ENCODE data around the gene OAF. TPM values are rescaled to one million over a fixed set of nuclear protein-coding genes. Genes with fewer than 3 reads are reported as not detected.
"Not testable (repeated sequence)": the region's sequence is repeated elsewhere in the genome, so short reads cannot be mapped to it uniquely, and the experiment has no call there.

The OAF gene
- total RNA-seq, 3 donors from 2014 or later: 5.0 to 5.8 (median 5.3) TPM

DNA sequence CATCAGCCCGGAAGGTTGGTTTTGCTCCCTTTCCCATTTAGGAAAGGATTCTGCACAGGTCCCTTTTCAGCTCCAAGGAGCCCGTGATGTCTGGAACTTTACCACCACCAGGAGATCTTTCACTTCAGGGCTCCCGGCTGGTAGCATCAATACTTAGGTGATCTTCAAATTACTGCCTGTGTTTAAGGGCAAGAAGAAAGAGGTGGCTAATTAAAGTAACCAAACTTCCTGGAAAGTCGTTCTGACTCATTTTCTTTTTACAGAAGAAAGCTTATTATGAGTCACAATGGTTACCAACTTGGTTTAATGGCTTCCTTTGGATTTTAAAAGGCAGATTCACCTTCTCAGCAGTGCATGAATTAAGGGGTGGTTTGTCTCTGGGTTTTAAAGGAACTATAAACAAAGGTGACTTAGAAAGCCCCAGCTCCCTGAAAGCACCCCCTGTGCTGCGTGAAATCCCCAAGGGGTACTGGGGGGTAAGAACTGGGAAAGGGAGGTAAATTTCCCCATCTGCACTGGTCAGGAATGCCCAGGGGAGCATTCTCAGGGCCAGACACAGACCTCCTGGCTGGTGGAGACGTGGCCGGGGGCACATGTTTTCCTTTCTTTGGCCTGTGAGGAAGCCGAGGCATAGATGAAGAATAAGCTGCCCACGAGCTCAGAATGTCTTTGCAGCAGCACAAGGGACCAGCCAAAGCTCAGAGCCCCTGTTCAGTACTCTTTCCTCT lies 37.9 kb downstream of the OAF start:
- H3K4me3 Mint-ChIP-seq: no peak overlapping the region
- H3K27me3 Mint-ChIP-seq (ENCODE audit: low read depth): peaks cover 45% of the 10 kb centered on the region

DNA sequence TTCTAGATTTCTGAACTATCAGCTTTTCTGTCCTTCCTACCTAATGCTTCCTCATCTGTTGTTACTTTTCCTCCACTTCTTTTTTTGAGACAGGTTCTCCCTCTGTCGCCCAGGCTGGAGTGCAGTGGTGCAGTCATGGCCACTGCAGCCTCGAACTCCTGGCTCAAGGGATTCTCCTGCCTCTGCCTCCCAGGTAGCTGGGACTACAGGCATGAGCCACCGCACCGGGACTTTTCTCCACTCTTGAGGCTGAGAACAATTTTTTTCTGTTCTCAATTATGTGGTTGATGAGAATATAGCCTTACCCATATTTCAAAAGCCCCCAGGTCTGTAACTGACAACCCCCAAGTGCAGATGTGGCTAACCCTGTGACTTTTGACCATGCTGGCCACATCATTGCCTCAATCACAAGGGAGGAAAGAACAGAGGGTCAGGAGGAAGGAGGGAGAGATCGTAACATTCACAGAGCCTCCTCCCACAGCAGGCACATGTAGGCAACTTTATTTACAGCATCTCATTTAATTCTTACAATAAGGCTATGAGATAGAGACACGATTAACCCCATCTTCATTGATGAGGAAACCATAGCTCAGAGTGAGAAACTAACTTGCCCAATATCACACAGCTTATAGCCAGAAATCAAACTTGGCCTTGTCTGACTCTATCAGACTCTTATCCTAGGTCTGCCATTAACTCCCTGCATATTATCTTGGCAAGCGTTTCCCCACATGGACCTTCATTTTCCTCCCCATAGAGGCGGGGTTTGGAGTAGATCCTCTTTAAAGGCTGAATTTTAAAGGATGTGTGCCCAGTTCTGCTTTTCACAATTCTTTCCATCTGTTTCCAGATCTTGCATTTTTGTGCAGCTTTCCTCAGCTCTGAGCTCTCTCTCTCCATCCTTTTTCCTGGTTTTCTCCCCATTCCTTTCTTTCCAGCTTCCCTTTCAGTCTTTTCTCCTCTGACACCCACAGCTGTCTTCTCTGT lies 38.7 kb downstream of the OAF start:
- ATAC-seq: no peak
- Mint-ChIP-seq H3K27me3 (ENCODE audit: low read depth) (peaks cover 47% of the 10 kb centered on the region), H3K36me3 (ENCODE audit: insufficient read depth) (no peaks in the 10 kb centered on the region), H3K4me3 (no peak overlapping the region), H3K4me1 (ENCODE audit: low read depth) (peaks cover 17% of the 10 kb centered on the region), H3K9me3 (no peaks in the 10 kb centered on the region)
- DNase-seq: no peak

More for the DNA sequence above, 37.9 kb downstream of the OAF start:
- no peaks in the 10 kb centered on the region for H3K36me3 Mint-ChIP-seq (ENCODE audit: insufficient read depth)
- H3K4me1 Mint-ChIP-seq (ENCODE audit: low read depth): peaks cover 17% of the 10 kb centered on the region
- H3K9me3 Mint-ChIP-seq: no peaks in the 10 kb centered on the region
- DNase-seq (no peak), ATAC-seq (peak; percentile 88)

DNA sequence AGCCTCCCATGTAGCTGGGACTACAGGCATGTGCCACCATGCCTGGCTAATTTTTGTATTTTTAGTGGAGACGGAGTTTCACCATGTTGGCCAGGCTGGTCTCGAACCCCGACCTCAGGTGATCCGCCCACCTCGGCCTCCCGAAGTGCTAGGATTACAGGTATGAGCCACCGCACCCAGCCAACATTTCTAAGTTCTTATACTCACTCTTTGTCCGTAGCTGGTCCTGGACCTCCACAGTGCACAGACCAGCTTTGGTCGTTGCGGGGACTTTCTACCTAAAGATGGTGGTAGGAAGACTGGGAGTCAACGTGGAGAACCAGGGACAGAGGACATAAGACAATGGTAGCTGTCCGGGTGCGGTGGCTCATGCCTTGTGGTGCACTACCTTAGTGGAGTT lies 42.5 kb downstream of the OAF start:
- not testable (repeated sequence) for H3K9me3 Mint-ChIP-seq; H3K36me3 Mint-ChIP-seq (ENCODE audit: insufficient read depth); H3K4me3 Mint-ChIP-seq; ATAC-seq; DNase-seq; H3K4me1 Mint-ChIP-seq (ENCODE audit: low read depth)
- peaks cover 62% of the 10 kb centered on the region for H3K27me3 Mint-ChIP-seq (ENCODE audit: low read depth)

- no peak overlapping the region for H3K4me3 Mint-ChIP-seq
- no peak for ATAC-seq
- H3K9me3 Mint-ChIP-seq: no peaks in the 10 kb centered on the region
These were observed 44.1 kb downstream of the OAF start for GRCh38 chr11:120254788-120255518.

DNA sequence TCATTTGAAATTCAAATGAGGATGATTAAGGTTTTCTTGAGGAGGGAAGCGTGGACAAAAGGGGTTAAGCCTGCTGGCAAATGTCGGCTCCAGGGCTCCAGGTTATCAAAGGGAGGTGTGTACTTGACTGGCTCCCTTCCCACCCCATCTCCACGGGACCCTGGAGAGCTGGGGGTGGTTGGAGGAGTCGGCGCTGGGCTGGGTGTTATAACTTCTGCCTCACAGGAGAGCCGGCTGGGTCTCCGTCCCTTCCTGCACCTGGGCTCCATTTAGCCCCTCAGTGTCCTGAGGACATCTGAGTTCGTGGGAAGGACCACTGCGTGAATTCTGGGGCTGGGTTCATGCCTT lies 44.7 kb downstream of the OAF start:
- no peaks in the 10 kb centered on the region for H3K36me3 Mint-ChIP-seq (ENCODE audit: insufficient read depth)

More at GRCh38 chr11:120254788-120255518, 44.1 kb downstream of the OAF start:
- Mint-ChIP-seq H3K4me1 (ENCODE audit: low read depth) (no peaks in the 10 kb centered on the region), H3K27me3 (ENCODE audit: low read depth) (peaks cover 64% of the 10 kb centered on the region), H3K36me3 (ENCODE audit: insufficient read depth) (no peaks in the 10 kb centered on the region)
- no peak for DNase-seq

DNA sequence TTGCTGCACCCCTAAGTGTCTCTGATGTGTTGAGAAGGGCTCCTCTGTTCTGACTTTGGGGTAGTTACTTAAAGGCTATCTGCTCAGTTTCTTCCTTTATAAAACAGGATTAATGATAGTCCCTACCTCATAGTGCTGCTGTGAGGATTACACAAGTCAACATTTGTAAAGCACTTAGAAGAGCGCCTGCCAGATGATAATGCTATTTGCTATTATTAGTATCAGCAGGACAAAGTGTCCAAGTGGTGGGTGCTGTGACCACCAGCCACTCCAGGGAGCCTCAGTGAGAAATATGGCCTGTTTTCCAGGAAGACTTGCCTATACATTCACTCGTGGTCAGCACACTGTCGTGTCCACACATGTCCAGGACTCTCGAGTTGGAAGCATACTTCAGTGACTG lies 45.3 kb downstream of the OAF start:
- H3K4me1 Mint-ChIP-seq (ENCODE audit: low read depth): no peaks in the 10 kb centered on the region
- no peaks in the 10 kb centered on the region for H3K9me3 Mint-ChIP-seq
- ATAC-seq (no peak), DNase-seq (no peak)
- peaks cover 65% of the 10 kb centered on the region for H3K27me3 Mint-ChIP-seq (ENCODE audit: low read depth)
- no peaks in the 10 kb centered on the region for H3K36me3 Mint-ChIP-seq (ENCODE audit: insufficient read depth)
- no peak overlapping the region for H3K4me3 Mint-ChIP-seq

More for the DNA sequence above, 44.7 kb downstream of the OAF start:
- ATAC-seq (no peak), DNase-seq (no peak)
- Mint-ChIP-seq H3K9me3 (no peaks in the 10 kb centered on the region), H3K4me1 (ENCODE audit: low read depth) (no peaks in the 10 kb centered on the region), H3K27me3 (ENCODE audit: low read depth) (peaks cover 64% of the 10 kb centered on the region), H3K4me3 (no peak overlapping the region)

GRCh38 chr11:120256779-120257178 lies 45.9 kb downstream of the OAF start:
- Mint-ChIP-seq H3K36me3 (ENCODE audit: insufficient read depth) (no peaks in the 10 kb centered on the region), H3K4me3 (no peak overlapping the region), H3K27me3 (ENCODE audit: low read depth) (peaks cover 62% of the 10 kb centered on the region), H3K4me1 (ENCODE audit: low read depth) (no peaks in the 10 kb centered on the region), H3K9me3 (no peaks in the 10 kb centered on the region)
- DNase-seq (no peak), ATAC-seq (no peak)

DNA sequence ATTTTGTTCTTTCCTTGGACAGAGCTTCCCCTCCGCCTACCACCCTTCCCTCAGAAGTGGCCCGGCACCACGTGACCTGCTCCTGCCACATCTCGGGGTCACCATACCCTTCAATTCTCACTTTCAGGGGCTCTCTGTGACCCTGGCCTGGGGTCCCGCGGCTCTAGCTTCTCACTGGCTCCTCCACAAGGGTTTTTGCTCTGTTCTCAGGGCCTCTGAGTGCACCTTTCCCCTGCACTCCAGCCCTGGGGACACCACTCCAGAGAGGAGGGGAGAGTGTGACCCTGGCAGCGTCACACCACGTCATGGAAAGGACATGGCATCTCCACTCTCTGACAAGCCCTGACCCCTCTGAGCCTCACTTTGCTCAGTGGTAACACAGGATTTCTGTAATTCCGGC lies 46.5 kb downstream of the OAF start:
- Mint-ChIP-seq H3K27me3 (ENCODE audit: low read depth) (peaks cover 62% of the 10 kb centered on the region), H3K4me1 (ENCODE audit: low read depth) (no peaks in the 10 kb centered on the region), H3K4me3 (no peak overlapping the region), H3K9me3 (no peaks in the 10 kb centered on the region), H3K36me3 (ENCODE audit: insufficient read depth) (no peaks in the 10 kb centered on the region)
- no peak for ATAC-seq
- DNase-seq: no peak

DNA sequence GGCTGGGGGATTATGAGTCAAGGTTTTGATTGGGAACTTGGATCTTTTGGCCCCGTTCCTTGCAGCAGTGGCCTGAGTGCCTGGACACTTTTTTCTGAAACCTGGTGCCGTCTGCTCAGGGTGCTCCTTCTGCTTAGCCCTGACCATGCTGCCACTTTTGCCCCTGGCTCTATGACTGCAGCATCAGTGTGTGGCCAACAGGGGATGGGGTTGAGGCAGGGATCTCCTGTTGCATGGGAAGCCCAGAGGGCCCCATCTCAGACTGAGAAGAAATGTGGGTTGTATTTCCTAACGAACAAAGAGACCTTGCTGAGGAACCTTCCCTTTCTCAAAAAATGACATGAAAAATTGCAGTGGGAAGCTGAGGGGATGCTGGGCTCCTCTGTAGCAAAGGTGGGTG lies 47.8 kb downstream of the OAF start:
- Mint-ChIP-seq H3K9me3 (no peaks in the 10 kb centered on the region), H3K4me3 (no peak overlapping the region), H3K27me3 (ENCODE audit: low read depth) (peaks cover 60% of the 10 kb centered on the region), H3K36me3 (ENCODE audit: insufficient read depth) (no peaks in the 10 kb centered on the region), H3K4me1 (ENCODE audit: low read depth) (no peaks in the 10 kb centered on the region)
- ATAC-seq (no peak), DNase-seq (no peak)

GRCh38 chr11:120259241-120259640 lies 48.4 kb downstream of the OAF start:
- Mint-ChIP-seq H3K4me3 (no peak overlapping the region), H3K9me3 (no peaks in the 10 kb centered on the region), H3K27me3 (ENCODE audit: low read depth) (peaks cover 55% of the 10 kb centered on the region), H3K36me3 (ENCODE audit: insufficient read depth) (no peaks in the 10 kb centered on the region), H3K4me1 (ENCODE audit: low read depth) (no peaks in the 10 kb centered on the region)
- no peak for ATAC-seq
- DNase-seq: no peak

DNA sequence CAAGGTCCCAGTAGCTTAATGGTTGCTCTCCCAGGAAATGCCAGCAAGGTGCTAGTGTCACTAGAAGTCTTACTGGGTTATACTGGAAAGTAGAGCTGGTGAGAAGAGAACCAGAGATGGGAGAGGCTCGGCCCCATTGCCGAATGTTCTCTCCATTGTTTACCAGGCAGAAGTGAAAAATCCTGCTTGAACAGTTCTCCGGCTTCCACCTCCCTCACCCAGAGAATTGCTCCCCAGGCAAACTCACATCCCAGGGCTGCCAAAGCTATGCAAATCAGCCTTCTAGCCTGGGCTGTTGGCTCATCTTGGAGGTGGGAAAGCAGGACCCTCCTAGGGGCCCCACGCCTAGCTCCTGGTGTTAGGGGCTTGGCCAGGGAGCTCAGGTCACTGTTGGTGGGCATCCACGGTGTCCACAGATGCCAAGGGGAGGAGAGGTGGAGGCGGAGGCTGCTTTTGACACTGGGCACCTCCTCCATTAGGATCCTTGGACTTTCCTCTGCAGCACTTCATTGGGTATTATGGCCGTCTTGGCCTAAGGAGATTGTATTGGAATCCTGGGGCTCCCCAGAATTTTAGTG lies 49.2 kb downstream of the OAF start:
- ATAC-seq: no peak
- Mint-ChIP-seq H3K9me3 (no peaks in the 10 kb centered on the region), H3K4me3 (no peak overlapping the region), H3K27me3 (ENCODE audit: low read depth) (peaks cover 50% of the 10 kb centered on the region), H3K4me1 (ENCODE audit: low read depth) (no peaks in the 10 kb centered on the region), H3K36me3 (ENCODE audit: insufficient read depth) (no peaks in the 10 kb centered on the region)
- no peak for DNase-seq

GRCh38 chr11:120260616-120261015 lies 49.8 kb downstream of the OAF start:
- Mint-ChIP-seq H3K9me3 (no peaks in the 10 kb centered on the region), H3K27me3 (ENCODE audit: low read depth) (peaks cover 47% of the 10 kb centered on the region), H3K36me3 (ENCODE audit: insufficient read depth) (no peaks in the 10 kb centered on the region), H3K4me3 (no peak overlapping the region), H3K4me1 (ENCODE audit: low read depth) (no peaks in the 10 kb centered on the region)
- no peak for ATAC-seq
- DNase-seq: no peak

DNA sequence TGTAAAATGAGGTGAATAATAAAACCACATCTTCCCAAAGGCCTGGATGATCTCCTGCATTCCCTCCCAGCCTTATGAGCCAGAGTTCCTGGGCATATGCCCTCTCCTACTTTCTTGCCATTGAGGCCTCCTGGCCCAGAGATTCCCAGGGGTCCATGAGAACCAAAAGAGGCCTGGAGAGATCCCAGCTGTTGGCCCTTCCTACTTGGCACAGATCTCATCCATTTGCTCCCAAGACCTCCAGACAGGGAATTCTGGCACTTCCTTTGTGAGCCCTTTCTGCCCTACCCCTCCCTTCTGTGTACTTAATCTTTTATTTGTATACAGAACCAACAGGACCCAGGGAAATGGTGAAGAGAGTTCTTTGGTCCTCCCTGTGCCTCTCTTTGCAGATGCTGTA lies 50.5 kb downstream of the OAF start:
- Mint-ChIP-seq H3K9me3 (no peaks in the 10 kb centered on the region), H3K4me1 (ENCODE audit: low read depth) (no peaks in the 10 kb centered on the region), H3K36me3 (ENCODE audit: insufficient read depth) (no peaks in the 10 kb centered on the region), H3K4me3 (no peak overlapping the region), H3K27me3 (ENCODE audit: low read depth) (peaks cover 42% of the 10 kb centered on the region)
- ATAC-seq (no peak), DNase-seq (no peak)

- H3K9me3 Mint-ChIP-seq: no peaks in the 10 kb centered on the region
- no peak for ATAC-seq
- no peaks in the 10 kb centered on the region for H3K4me1 Mint-ChIP-seq (ENCODE audit: low read depth)
- peaks cover 42% of the 10 kb centered on the region for H3K27me3 Mint-ChIP-seq (ENCODE audit: low read depth)
- H3K4me3 Mint-ChIP-seq: no peak overlapping the region
- H3K36me3 Mint-ChIP-seq (ENCODE audit: insufficient read depth): no peaks in the 10 kb centered on the region
- DNase-seq: no peak
These were observed 51.1 kb downstream of the OAF start for GRCh38 chr11:120261931-120262330.

All from activated T-cell treated with anti-CD3 and anti-CD28 coated beads, Interleukin-2, amount 50 U/mL, for 4 hours (primary cell).